Measurements from ENCODE around the gene DPYSL4.

DNA sequence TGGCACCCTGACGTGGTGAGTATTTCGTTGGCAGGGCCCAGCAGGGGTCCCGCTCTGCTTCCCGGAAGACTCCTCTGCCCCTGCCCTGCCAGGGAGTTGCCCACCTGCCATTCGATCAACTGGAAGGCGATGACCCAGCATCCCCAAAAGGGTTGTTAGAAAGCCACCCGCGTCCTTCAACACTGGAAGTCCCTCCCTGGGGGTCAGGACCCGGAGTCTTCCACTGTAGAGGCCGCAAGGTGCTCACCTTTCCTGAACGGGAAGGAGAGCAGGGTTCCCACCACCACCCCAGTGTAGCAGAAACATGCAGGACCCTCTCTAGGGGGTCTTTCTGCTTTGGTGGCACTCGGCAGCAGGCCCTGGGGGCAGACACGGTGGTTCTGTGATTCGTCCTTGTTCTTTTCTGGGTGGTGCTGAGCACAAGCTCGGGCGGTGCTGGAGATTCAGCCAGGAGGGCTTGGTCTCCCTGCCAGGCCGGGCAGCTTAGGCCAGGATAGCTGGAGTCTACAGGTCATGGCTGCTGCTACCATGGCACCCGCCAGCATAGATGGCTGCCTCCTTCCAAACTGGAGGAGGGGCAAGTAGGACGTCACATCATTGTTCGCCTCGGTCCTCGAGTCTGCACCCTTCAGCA, 19.6 kb upstream of the DPYSL4 start:
- TF ChIP-seq CTCF (IDR thresholded peaks at IDR 0.05) (no peak), POLR2A (IDR thresholded peaks at IDR 0.05) (no peak)

Measured in right lobe of liver (tissue), 4 donors.